ENCODE results near the gene MRO.
"Not testable (repeated sequence)": the region's sequence is repeated elsewhere in the genome, so short reads cannot be mapped to it uniquely, and the experiment has no call there.

The MRO gene

GRCh38 chr18:50819728-50820378, at the start of gene MRO:
TSS of gene MRO (minus strand) at chr18:50820016. CDS start at chr18:50809400, 10,616 bp downstream.
- Histone ChIP-seq H3K9ac (ENCODE audit: low read depth, low read length) (peak within 1 kb of the TSS; percentile 41), H3K27ac (ENCODE audit: low read depth, low read length) (no peak within 1 kb of the TSS), H3K4me1 (ENCODE audit: control insufficient read depth, insufficient read depth, low read length) (peaks cover 36% of the 10 kb centered on the region), H3K36me3 (ENCODE audit: control insufficient read depth, insufficient read depth, low read length) (no peaks in the 10 kb centered on the region), H3K9me3 (ENCODE audit: control insufficient read depth, insufficient read depth, low read length) (no peaks in the 10 kb centered on the region), H3K27me3 (ENCODE audit: control insufficient read depth, insufficient read depth, low read length) (no peaks in the 10 kb centered on the region), H3K4me3 (ENCODE audit: low read depth, low read length) (peak within 1 kb of the TSS; percentile 51)

GRCh38 chr18:50869150-50869549, 49.3 kb upstream of the MRO start:
- H3K4me1 ChIP-seq (ENCODE audit: control insufficient read depth, insufficient read depth, low read length): no peaks in the 10 kb centered on the region
- H3K9me3 ChIP-seq (ENCODE audit: control insufficient read depth, insufficient read depth, low read length): no peaks in the 10 kb centered on the region
- no peaks in the 10 kb centered on the region for H3K27me3 ChIP-seq (ENCODE audit: control insufficient read depth, insufficient read depth, low read length)
- no peaks in the 10 kb centered on the region for H3K36me3 ChIP-seq (ENCODE audit: control insufficient read depth, insufficient read depth, low read length)
- no peak overlapping the region for H3K4me3 ChIP-seq (ENCODE audit: low read depth, low read length)
- no peak overlapping the region for H3K27ac ChIP-seq (ENCODE audit: low read depth, low read length)
- no peak overlapping the region for H3K9ac ChIP-seq (ENCODE audit: low read depth, low read length)

GRCh38 chr18:50866765-50867164, 46.9 kb upstream of the MRO start:
- no peak overlapping the region for H3K27ac ChIP-seq (ENCODE audit: low read depth, low read length)
- no peak overlapping the region for H3K9ac ChIP-seq (ENCODE audit: low read depth, low read length)
- H3K9me3 ChIP-seq (ENCODE audit: control insufficient read depth, insufficient read depth, low read length): no peaks in the 10 kb centered on the region
- H3K36me3 ChIP-seq (ENCODE audit: control insufficient read depth, insufficient read depth, low read length): no peaks in the 10 kb centered on the region
- no peaks in the 10 kb centered on the region for H3K27me3 ChIP-seq (ENCODE audit: control insufficient read depth, insufficient read depth, low read length)
- no peak overlapping the region for H3K4me3 ChIP-seq (ENCODE audit: low read depth, low read length)
- H3K4me1 ChIP-seq (ENCODE audit: control insufficient read depth, insufficient read depth, low read length): no peaks in the 10 kb centered on the region

- Histone ChIP-seq H3K36me3 (ENCODE audit: control insufficient read depth, insufficient read depth, low read length) (no peaks in the 10 kb centered on the region), H3K9me3 (ENCODE audit: control insufficient read depth, insufficient read depth, low read length) (no peaks in the 10 kb centered on the region), H3K9ac (ENCODE audit: low read depth, low read length) (no peak overlapping the region), H3K27me3 (ENCODE audit: control insufficient read depth, insufficient read depth, low read length) (no peaks in the 10 kb centered on the region), H3K27ac (ENCODE audit: low read depth, low read length) (no peak overlapping the region), H3K4me1 (ENCODE audit: control insufficient read depth, insufficient read depth, low read length) (no peaks in the 10 kb centered on the region), H3K4me3 (ENCODE audit: low read depth, low read length) (no peak overlapping the region)
These were observed 44.1 kb upstream of the MRO start for GRCh38 chr18:50863840-50864375.

GRCh38 chr18:50862401-50862800, 42.6 kb upstream of the MRO start:
- no peak overlapping the region for H3K27ac ChIP-seq (ENCODE audit: low read depth, low read length)
- no peaks in the 10 kb centered on the region for H3K4me1 ChIP-seq (ENCODE audit: control insufficient read depth, insufficient read depth, low read length)
- H3K9me3 ChIP-seq (ENCODE audit: control insufficient read depth, insufficient read depth, low read length): no peaks in the 10 kb centered on the region
- no peak overlapping the region for H3K9ac ChIP-seq (ENCODE audit: low read depth, low read length)
- H3K36me3 ChIP-seq (ENCODE audit: control insufficient read depth, insufficient read depth, low read length): no peaks in the 10 kb centered on the region
- no peaks in the 10 kb centered on the region for H3K27me3 ChIP-seq (ENCODE audit: control insufficient read depth, insufficient read depth, low read length)
- H3K4me3 ChIP-seq (ENCODE audit: low read depth, low read length): no peak overlapping the region

GRCh38 chr18:50861617-50862016, 41.8 kb upstream of the MRO start:
- H3K9ac ChIP-seq (ENCODE audit: low read depth, low read length): no peak overlapping the region
- no peaks in the 10 kb centered on the region for H3K27me3 ChIP-seq (ENCODE audit: control insufficient read depth, insufficient read depth, low read length)
- H3K36me3 ChIP-seq (ENCODE audit: control insufficient read depth, insufficient read depth, low read length): no peaks in the 10 kb centered on the region
- no peak overlapping the region for H3K27ac ChIP-seq (ENCODE audit: low read depth, low read length)
- H3K9me3 ChIP-seq (ENCODE audit: control insufficient read depth, insufficient read depth, low read length): no peaks in the 10 kb centered on the region
- H3K4me1 ChIP-seq (ENCODE audit: control insufficient read depth, insufficient read depth, low read length): no peaks in the 10 kb centered on the region
- H3K4me3 ChIP-seq (ENCODE audit: low read depth, low read length): no peak overlapping the region

GRCh38 chr18:50859793-50860555, 40.2 kb upstream of the MRO start:
- no peaks in the 10 kb centered on the region for H3K36me3 ChIP-seq (ENCODE audit: control insufficient read depth, insufficient read depth, low read length)
- H3K4me3 ChIP-seq (ENCODE audit: low read depth, low read length): no peak overlapping the region
- H3K27ac ChIP-seq (ENCODE audit: low read depth, low read length): no peak overlapping the region
- H3K27me3 ChIP-seq (ENCODE audit: control insufficient read depth, insufficient read depth, low read length): no peaks in the 10 kb centered on the region
- H3K4me1 ChIP-seq (ENCODE audit: control insufficient read depth, insufficient read depth, low read length): no peaks in the 10 kb centered on the region
- H3K9me3 ChIP-seq (ENCODE audit: control insufficient read depth, insufficient read depth, low read length): no peaks in the 10 kb centered on the region
- H3K9ac ChIP-seq (ENCODE audit: low read depth, low read length): no peak overlapping the region

GRCh38 chr18:50857694-50858093, 37.9 kb upstream of the MRO start:
- Histone ChIP-seq H3K4me3 (ENCODE audit: low read depth, low read length) (no peak overlapping the region), H3K9me3 (ENCODE audit: control insufficient read depth, insufficient read depth, low read length) (no peaks in the 10 kb centered on the region), H3K27ac (ENCODE audit: low read depth, low read length) (no peak overlapping the region), H3K36me3 (ENCODE audit: control insufficient read depth, insufficient read depth, low read length) (no peaks in the 10 kb centered on the region), H3K27me3 (ENCODE audit: control insufficient read depth, insufficient read depth, low read length) (no peaks in the 10 kb centered on the region), H3K4me1 (ENCODE audit: control insufficient read depth, insufficient read depth, low read length) (peaks cover 7% of the 10 kb centered on the region; the same call in 1 of the 2 replicates), H3K9ac (ENCODE audit: low read depth, low read length) (no peak overlapping the region)

- not testable (repeated sequence) for H3K4me1 ChIP-seq (ENCODE audit: control insufficient read depth, insufficient read depth, low read length); H3K27me3 ChIP-seq (ENCODE audit: control insufficient read depth, insufficient read depth, low read length); H3K27ac ChIP-seq (ENCODE audit: low read depth, low read length); H3K9me3 ChIP-seq (ENCODE audit: control insufficient read depth, insufficient read depth, low read length); H3K9ac ChIP-seq (ENCODE audit: low read depth, low read length); H3K36me3 ChIP-seq (ENCODE audit: control insufficient read depth, insufficient read depth, low read length); H3K4me3 ChIP-seq (ENCODE audit: low read depth, low read length)
These were observed 37.4 kb upstream of the MRO start for GRCh38 chr18:50857166-50857565.

GRCh38 chr18:50855976-50856757, 36.4 kb upstream of the MRO start:
- H3K9ac ChIP-seq (ENCODE audit: low read depth, low read length): no peak overlapping the region
- no peak overlapping the region for H3K27ac ChIP-seq (ENCODE audit: low read depth, low read length)
- no peaks in the 10 kb centered on the region for H3K36me3 ChIP-seq (ENCODE audit: control insufficient read depth, insufficient read depth, low read length)
- H3K9me3 ChIP-seq (ENCODE audit: control insufficient read depth, insufficient read depth, low read length): no peaks in the 10 kb centered on the region
- H3K4me3 ChIP-seq (ENCODE audit: low read depth, low read length): no peak overlapping the region
- H3K27me3 ChIP-seq (ENCODE audit: control insufficient read depth, insufficient read depth, low read length): no peaks in the 10 kb centered on the region
- peaks cover 7% of the 10 kb centered on the region; the same call in 1 of the 2 replicates for H3K4me1 ChIP-seq (ENCODE audit: control insufficient read depth, insufficient read depth, low read length)

All from HUES48 (cell line).